HG02759 (cell line): ENCODE results near the gene FLCN.

Experiments used
- ATAC-seq: cut with Tn5 transposase; IDR thresholded peaks from one replicate; pipeline ENCODE4 v1.9.1; 2021; ENCODE audit warnings: mild to moderate bottlenecking, moderate library complexity; ENCODE audit not compliant: unreplicated experiment

Gene FLCN

GRCh38 chr17:17236295-17237025 is 508 bp downstream of the FLCN start:
- ATAC-seq = peak; percentile 30

GRCh38 chr17:17235212-17236174 is 1.5 kb downstream of the FLCN start:
- ATAC-seq = no peak

- ATAC-seq = no peak
These were observed 4.7 kb downstream of the FLCN start for GRCh38 chr17:17232303-17232621.

GRCh38 chr17:17231621-17232302 is 5.2 kb downstream of the FLCN start:
- no peak for ATAC-seq

GRCh38 chr17:17229416-17230384 is 7.3 kb downstream of the FLCN start:
- ATAC-seq = no peak

GRCh38 chr17:17228521-17229279 is 8.3 kb downstream of the FLCN start:
- ATAC-seq = no peak

GRCh38 chr17:17227608-17228520 is 9.1 kb downstream of the FLCN start:
- ATAC-seq = no peak

- ATAC-seq = no peak
These were observed 10.3 kb downstream of the FLCN start for GRCh38 chr17:17226451-17227265.

- no peak for ATAC-seq
These were observed 11.1 kb downstream of the FLCN start for GRCh38 chr17:17225901-17226300.

GRCh38 chr17:17224137-17224536 is 12.8 kb downstream of the FLCN start:
- no peak for ATAC-seq

GRCh38 chr17:17223736-17224135 is 13.2 kb downstream of the FLCN start:
- ATAC-seq = no peak

- ATAC-seq = no peak
These were observed 15.6 kb downstream of the FLCN start for GRCh38 chr17:17221329-17221728.

GRCh38 chr17:17220529-17220928 is 16.4 kb downstream of the FLCN start:
- ATAC-seq = no peak

- ATAC-seq = no peak
These were observed 19.0 kb downstream of the FLCN start for GRCh38 chr17:17217995-17218394.

- no peak for ATAC-seq
These were observed 20.2 kb downstream of the FLCN start for GRCh38 chr17:17216776-17217175.

GRCh38 chr17:17216236-17216635 is 20.7 kb downstream of the FLCN start:
- no peak for ATAC-seq

GRCh38 chr17:17215575-17215974 is 21.4 kb downstream of the FLCN start:
- no peak for ATAC-seq
